ENCODE measurements around the gene FILIP1. TPM values are rescaled to one million over a fixed set of nuclear protein-coding genes. Genes with fewer than 3 reads are reported as not detected.
A peak's percentile ranks its signal among the peaks of the same experiment; 100 is the strongest.
"Not testable (repeated sequence)": the region's sequence is repeated elsewhere in the genome, so short reads cannot be mapped to it uniquely, and the experiment has no call there.

The FILIP1 gene
- total RNA-seq, 4 donors from 2014 or later = 36.0 to 57.6 (median 48.0) TPM

GRCh38 chr6:75438013-75438431, 55.6 kb downstream of the FILIP1 start:
- TF ChIP-seq POLR2A (IDR thresholded peaks at IDR 0.05) (no peak), POLR2AphosphoS5 (IDR thresholded peaks at IDR 0.05) (no peak), CTCF (IDR thresholded peaks at IDR 0.05) (no peak), EP300 (IDR thresholded peaks at IDR 0.05) (no peak)
- H3K27me3 ChIP-seq = no peaks in the 10 kb centered on the region
- H3K9me3 ChIP-seq = no peaks in the 10 kb centered on the region
- no peaks in the 10 kb centered on the region for H3K36me3 ChIP-seq
- H3K27ac ChIP-seq = peak overlapping the region; percentile 53 to 86 (median 78)
- no peak for ATAC-seq
- peaks cover 14 to 41% (median 17%) of the 10 kb centered on the region in 3 donors for H3K4me1 ChIP-seq
- WGBS, 2 donors (ENCODE audit: low coverage in 1 of 2) = 71 to 83% methylated on average over 1 of the region's 1 CpG
- no peak overlapping the region for H3K4me3 ChIP-seq

- 10% methylated on average over 3 of the region's 3 CpGs for WGBS, 2 donors (ENCODE audit: low coverage in 1 of 2)
- Histone ChIP-seq H3K36me3 (no peaks in the 10 kb centered on the region), H3K27me3 (no peaks in the 10 kb centered on the region), H3K27ac (peak overlapping the region; percentile 53 to 86 (median 78)), H3K4me3 (no peak overlapping the region), H3K9me3 (no peaks in the 10 kb centered on the region), H3K4me1 (peaks cover 14 to 42% (median 17%) of the 10 kb centered on the region in 3 donors)
- TF ChIP-seq POLR2AphosphoS5 (IDR thresholded peaks at IDR 0.05) (peak; percentile 72), EP300 (IDR thresholded peaks at IDR 0.05) (no peak)
- ATAC-seq = peak; percentile 88
Observed at GRCh38 chr6:75437421-75437891, 56.1 kb downstream of the FILIP1 start.

- Histone ChIP-seq H3K4me1 (peaks cover 14 to 48% (median 17%) of the 10 kb centered on the region in 3 donors), H3K4me3 (peak overlapping the region in 1 of 2 donors; percentile 5), H3K36me3 (no peaks in the 10 kb centered on the region), H3K9me3 (no peaks in the 10 kb centered on the region), H3K27me3 (no peaks in the 10 kb centered on the region), H3K27ac (peak overlapping the region; percentile 53 to 86 (median 78))
- ATAC-seq = peak; percentile 79
- TF ChIP-seq POLR2A (IDR thresholded peaks at IDR 0.05) (no peak), EP300 (IDR thresholded peaks at IDR 0.05) (no peak), POLR2AphosphoS5 (IDR thresholded peaks at IDR 0.05) (peak; percentile 27), CTCF (IDR thresholded peaks at IDR 0.05) (no peak)
- 4 to 18% methylated on average over 3 to 4 of the region's 4 CpGs for WGBS, 2 donors (ENCODE audit: low coverage in 1 of 2)
Observed at GRCh38 chr6:75436869-75437268, 56.7 kb downstream of the FILIP1 start.

- 83% methylated on average over 1 of the region's 1 CpG; no CpG with 5 or more reads in 1 of the 2 donors for whole genome bisulfite sequencing, 2 donors (ENCODE audit: low coverage in 1 of 2)
- not testable (repeated sequence) for H3K27me3 ChIP-seq, ATAC-seq, H3K4me3 ChIP-seq, H3K36me3 ChIP-seq, H3K9me3 ChIP-seq
- Histone ChIP-seq H3K4me1 (peaks cover 12 to 63% (median 24%) of the 10 kb centered on the region in 3 donors), H3K27ac (peak overlapping the region in 2 of 4 donors; percentile 71 to 79)
Observed at GRCh38 chr6:75432809-75433208, 60.8 kb downstream of the FILIP1 start.

- H3K36me3 ChIP-seq = no peaks in the 10 kb centered on the region
- H3K4me3 ChIP-seq = no peak overlapping the region
- H3K27ac ChIP-seq = peak overlapping the region; percentile 36 to 79 (median 74)
- peaks cover 11 to 55% (median 20%) of the 10 kb centered on the region in 3 donors for H3K4me1 ChIP-seq
- 0 to 14% methylated on average over 1 of the region's 1 CpG for WGBS, 2 donors (ENCODE audit: low coverage in 1 of 2)
- TF ChIP-seq POLR2AphosphoS5 (IDR thresholded peaks at IDR 0.05) = no peak
- no peak for TF ChIP-seq POLR2A (IDR thresholded peaks at IDR 0.05)
- TF ChIP-seq EP300 (IDR thresholded peaks at IDR 0.05) = no peak
- TF ChIP-seq CTCF (IDR thresholded peaks at IDR 0.05) = no peak
- no peaks in the 10 kb centered on the region for H3K9me3 ChIP-seq
- ATAC-seq = peak; percentile 46
- H3K27me3 ChIP-seq = no peaks in the 10 kb centered on the region
Observed at GRCh38 chr6:75431379-75431778, 62.2 kb downstream of the FILIP1 start.

- peak; percentile 62 for ATAC-seq
- WGBS, 2 donors (ENCODE audit: low coverage in 1 of 2) = 13 to 34% methylated on average over 4 of the region's 4 CpGs
- H3K4me3 ChIP-seq = no peak overlapping the region
- peak overlapping the region; percentile 36 to 79 (median 74) for H3K27ac ChIP-seq
- H3K9me3 ChIP-seq = no peaks in the 10 kb centered on the region
- TF ChIP-seq EP300 (IDR thresholded peaks at IDR 0.05) (no peak), POLR2A (IDR thresholded peaks at IDR 0.05) (no peak), POLR2AphosphoS5 (IDR thresholded peaks at IDR 0.05) (no peak), CTCF (IDR thresholded peaks at IDR 0.05) (no peak)
- peaks cover 11 to 55% (median 16%) of the 10 kb centered on the region in 3 donors for H3K4me1 ChIP-seq
- no peaks in the 10 kb centered on the region for H3K27me3 ChIP-seq
- no peaks in the 10 kb centered on the region for H3K36me3 ChIP-seq
Observed at GRCh38 chr6:75430631-75431325, 62.8 kb downstream of the FILIP1 start.
